Neural cell (in vitro differentiated cells): ENCODE data around the gene UBE3A.

ENCODE experiments used
- TAF1 ChIP-seq: IDR thresholded peaks from 2 replicates; pipeline ENCODE4 v1.6.1; 2012; ENCODE audit warnings: low read depth
- TF ChIP-seq, protein P1 (sequence below): IDR thresholded peaks from 2 replicates; pipeline ENCODE4 v1.6.1; 2012; ENCODE audit warnings: borderline replicate concordance
- TF ChIP-seq, protein P2 (sequence below): fragments of 450-650 bp; IDR thresholded peaks from 2 replicates; pipeline ENCODE4 v1.5.1; 2014; ENCODE audit warnings: antibody characterized with exemption, mild to moderate bottlenecking, moderate library complexity; ENCODE audit not compliant: poor library complexity, severe bottlenecking

DNA sequence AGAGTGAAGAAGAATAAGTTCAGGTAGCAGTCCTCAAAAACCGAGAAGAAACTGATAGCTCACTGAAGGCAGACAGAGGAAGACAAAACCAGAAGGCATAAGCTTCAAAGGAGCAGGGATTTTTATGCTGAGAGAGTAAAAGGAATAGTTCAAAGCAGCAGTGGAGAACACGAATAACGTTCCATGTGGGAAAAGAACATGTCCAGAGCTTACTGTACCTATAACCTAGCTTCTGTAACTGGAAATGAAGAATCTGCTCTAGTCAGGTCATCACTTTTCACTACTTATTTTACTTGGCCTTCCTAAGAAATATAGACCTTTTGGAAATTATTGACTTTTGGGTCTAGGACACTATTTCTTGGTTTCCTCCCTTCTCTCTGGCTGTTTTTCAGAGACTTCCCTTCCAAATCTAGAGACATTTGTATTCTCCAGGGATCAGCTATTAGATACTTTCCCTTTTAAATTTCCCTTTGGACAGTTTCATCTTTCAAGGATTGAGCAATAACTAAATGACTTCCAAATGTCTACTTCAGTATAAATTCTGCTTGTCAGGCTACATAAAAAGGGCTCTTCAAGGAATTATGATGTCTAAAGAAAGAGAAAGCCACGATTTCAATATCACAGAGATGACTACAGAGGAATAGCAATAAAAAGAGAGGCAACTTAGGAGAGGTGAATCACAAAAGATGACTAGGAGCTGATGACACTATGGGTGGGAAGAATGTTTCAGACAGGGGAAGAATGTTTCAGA is 46.7 kb downstream of the UBE3A start:
- TF ChIP-seq, protein P1, sequence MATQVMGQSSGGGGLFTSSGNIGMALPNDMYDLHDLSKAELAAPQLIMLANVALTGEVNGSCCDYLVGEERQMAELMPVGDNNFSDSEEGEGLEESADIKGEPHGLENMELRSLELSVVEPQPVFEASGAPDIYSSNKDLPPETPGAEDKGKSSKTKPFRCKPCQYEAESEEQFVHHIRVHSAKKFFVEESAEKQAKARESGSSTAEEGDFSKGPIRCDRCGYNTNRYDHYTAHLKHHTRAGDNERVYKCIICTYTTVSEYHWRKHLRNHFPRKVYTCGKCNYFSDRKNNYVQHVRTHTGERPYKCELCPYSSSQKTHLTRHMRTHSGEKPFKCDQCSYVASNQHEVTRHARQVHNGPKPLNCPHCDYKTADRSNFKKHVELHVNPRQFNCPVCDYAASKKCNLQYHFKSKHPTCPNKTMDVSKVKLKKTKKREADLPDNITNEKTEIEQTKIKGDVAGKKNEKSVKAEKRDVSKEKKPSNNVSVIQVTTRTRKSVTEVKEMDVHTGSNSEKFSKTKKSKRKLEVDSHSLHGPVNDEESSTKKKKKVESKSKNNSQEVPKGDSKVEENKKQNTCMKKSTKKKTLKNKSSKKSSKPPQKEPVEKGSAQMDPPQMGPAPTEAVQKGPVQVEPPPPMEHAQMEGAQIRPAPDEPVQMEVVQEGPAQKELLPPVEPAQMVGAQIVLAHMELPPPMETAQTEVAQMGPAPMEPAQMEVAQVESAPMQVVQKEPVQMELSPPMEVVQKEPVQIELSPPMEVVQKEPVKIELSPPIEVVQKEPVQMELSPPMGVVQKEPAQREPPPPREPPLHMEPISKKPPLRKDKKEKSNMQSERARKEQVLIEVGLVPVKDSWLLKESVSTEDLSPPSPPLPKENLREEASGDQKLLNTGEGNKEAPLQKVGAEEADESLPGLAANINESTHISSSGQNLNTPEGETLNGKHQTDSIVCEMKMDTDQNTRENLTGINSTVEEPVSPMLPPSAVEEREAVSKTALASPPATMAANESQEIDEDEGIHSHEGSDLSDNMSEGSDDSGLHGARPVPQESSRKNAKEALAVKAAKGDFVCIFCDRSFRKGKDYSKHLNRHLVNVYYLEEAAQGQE = no peak
- TF ChIP-seq, protein P2, sequence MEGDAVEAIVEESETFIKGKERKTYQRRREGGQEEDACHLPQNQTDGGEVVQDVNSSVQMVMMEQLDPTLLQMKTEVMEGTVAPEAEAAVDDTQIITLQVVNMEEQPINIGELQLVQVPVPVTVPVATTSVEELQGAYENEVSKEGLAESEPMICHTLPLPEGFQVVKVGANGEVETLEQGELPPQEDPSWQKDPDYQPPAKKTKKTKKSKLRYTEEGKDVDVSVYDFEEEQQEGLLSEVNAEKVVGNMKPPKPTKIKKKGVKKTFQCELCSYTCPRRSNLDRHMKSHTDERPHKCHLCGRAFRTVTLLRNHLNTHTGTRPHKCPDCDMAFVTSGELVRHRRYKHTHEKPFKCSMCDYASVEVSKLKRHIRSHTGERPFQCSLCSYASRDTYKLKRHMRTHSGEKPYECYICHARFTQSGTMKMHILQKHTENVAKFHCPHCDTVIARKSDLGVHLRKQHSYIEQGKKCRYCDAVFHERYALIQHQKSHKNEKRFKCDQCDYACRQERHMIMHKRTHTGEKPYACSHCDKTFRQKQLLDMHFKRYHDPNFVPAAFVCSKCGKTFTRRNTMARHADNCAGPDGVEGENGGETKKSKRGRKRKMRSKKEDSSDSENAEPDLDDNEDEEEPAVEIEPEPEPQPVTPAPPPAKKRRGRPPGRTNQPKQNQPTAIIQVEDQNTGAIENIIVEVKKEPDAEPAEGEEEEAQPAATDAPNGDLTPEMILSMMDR = no peak
- no peak for TF ChIP-seq TAF1
